ENCODE results near the gene CCDC32.
A peak's percentile ranks its signal among the peaks of the same experiment; 100 is the strongest.

CCDC32 gene

GRCh38 chr15:40512440-40512839 is 52.4 kb downstream of the CCDC32 start:
- no peak overlapping the region for H3K27ac ChIP-seq (ENCODE audit: low read length)
- no peaks in the 10 kb centered on the region for H3K4me1 ChIP-seq (ENCODE audit: low read length)
- H3K9me3 ChIP-seq (replicated peaks; ENCODE audit: insufficient read depth, low read length), result no peaks in the 10 kb centered on the region
- H3K4me2 ChIP-seq (ENCODE audit: low read depth, low read length), result peak overlapping the region; percentile 80
- H3K9me2 ChIP-seq (replicated peaks; ENCODE audit: insufficient read depth, low read length), result no peaks in the 10 kb centered on the region
- peak overlapping the region; percentile 54; the same call in 1 of the 2 replicates for H3K4me3 ChIP-seq (ENCODE audit: low read length)
- H2AFZ ChIP-seq (ENCODE audit: low read length), result peak overlapping the region; percentile 75; the same call in 1 of the 2 replicates
- H3K79me2 ChIP-seq (ENCODE audit: low read length), result no peaks in the 10 kb centered on the region
- TF ChIP-seq CTCF (IDR thresholded peaks at IDR 0.05; ENCODE audit: low read length), result no peak
- TF ChIP-seq EZH2 (optimal IDR thresholded peaks at IDR 0.05; ENCODE audit: low read depth, low read length), result no peak
- DNase-seq, result no peak
- no peaks in the 10 kb centered on the region for H3K36me3 ChIP-seq (replicated peaks; ENCODE audit: insufficient read depth, low read length)
- 0 out of 2 replicates have a peak, but pooled peaks cover 4% of the 10 kb centered on the region for H3K27me3 ChIP-seq (replicated peaks; ENCODE audit: insufficient read depth, low read length)
- no peak overlapping the region; the same call in 1 of the 2 replicates for H3K9ac ChIP-seq (ENCODE audit: low read length)
- H3F3A ChIP-seq (ENCODE audit: insufficient read depth, low read length), result no peaks in the 10 kb centered on the region; the same call in 1 of the 2 replicates
- H4K20me1 ChIP-seq (ENCODE audit: insufficient read depth, low read length), result no peaks in the 10 kb centered on the region

GRCh38 chr15:40511472-40512133 is 53.2 kb downstream of the CCDC32 start:
- no peak overlapping the region for H3K27ac ChIP-seq (ENCODE audit: low read length)
- H3K79me2 ChIP-seq (ENCODE audit: low read length), result no peaks in the 10 kb centered on the region
- no peaks in the 10 kb centered on the region for H3K9me2 ChIP-seq (replicated peaks; ENCODE audit: insufficient read depth, low read length)
- H3K4me2 ChIP-seq (ENCODE audit: low read depth, low read length), result peak overlapping the region; percentile 80
- peak; percentile 60 for DNase-seq
- H3K4me3 ChIP-seq (ENCODE audit: low read length), result peak overlapping the region; percentile 54
- no peaks in the 10 kb centered on the region; the same call in 1 of the 2 replicates for H3F3A ChIP-seq (ENCODE audit: insufficient read depth, low read length)
- peak overlapping the region; percentile 35; the same call in 1 of the 2 replicates for H3K9ac ChIP-seq (ENCODE audit: low read length)
- peak overlapping the region; percentile 75 for H2AFZ ChIP-seq (ENCODE audit: low read length)
- no peaks in the 10 kb centered on the region for H4K20me1 ChIP-seq (ENCODE audit: insufficient read depth, low read length)
- 0 out of 2 replicates have a peak, but pooled peaks cover 3% of the 10 kb centered on the region for H3K4me1 ChIP-seq (ENCODE audit: low read length)
- TF ChIP-seq EZH2 (optimal IDR thresholded peaks at IDR 0.05; ENCODE audit: low read depth, low read length) (no peak), EZH2phosphoT487 (IDR thresholded peaks at IDR 0.05; ENCODE audit: low read length) (no peak), CTCF (IDR thresholded peaks at IDR 0.05; ENCODE audit: low read length) (no peak)
- H3K36me3 ChIP-seq (replicated peaks; ENCODE audit: insufficient read depth, low read length), result no peaks in the 10 kb centered on the region
- H3K9me3 ChIP-seq (replicated peaks; ENCODE audit: insufficient read depth, low read length), result no peaks in the 10 kb centered on the region
- 0 out of 2 replicates have a peak, but pooled peaks cover 4% of the 10 kb centered on the region for H3K27me3 ChIP-seq (replicated peaks; ENCODE audit: insufficient read depth, low read length)

GRCh38 chr15:40511093-40511471 is 53.8 kb downstream of the CCDC32 start:
- peak overlapping the region; percentile 80 for H3K4me2 ChIP-seq (ENCODE audit: low read depth, low read length)

More at GRCh38 chr15:40511093-40511471, 53.8 kb downstream of the CCDC32 start:
- Histone ChIP-seq H2AFZ (ENCODE audit: low read length) (peak overlapping the region; percentile 75), H3K9me3 (replicated peaks; ENCODE audit: insufficient read depth, low read length) (no peaks in the 10 kb centered on the region), H3K4me1 (ENCODE audit: low read length) (0 out of 2 replicates have a peak, but pooled peaks cover 6% of the 10 kb centered on the region), H3K9ac (ENCODE audit: low read length) (peak overlapping the region; percentile 35; the same call in 1 of the 2 replicates), H4K20me1 (ENCODE audit: insufficient read depth, low read length) (no peaks in the 10 kb centered on the region), H3K79me2 (ENCODE audit: low read length) (no peaks in the 10 kb centered on the region), H3K9me2 (replicated peaks; ENCODE audit: insufficient read depth, low read length) (no peaks in the 10 kb centered on the region), H3K27ac (ENCODE audit: low read length) (no peak overlapping the region), H3K27me3 (replicated peaks; ENCODE audit: insufficient read depth, low read length) (0 out of 2 replicates have a peak, but pooled peaks cover 4% of the 10 kb centered on the region), H3F3A (ENCODE audit: insufficient read depth, low read length) (no peaks in the 10 kb centered on the region; the same call in 1 of the 2 replicates), H3K36me3 (replicated peaks; ENCODE audit: insufficient read depth, low read length) (no peaks in the 10 kb centered on the region), H3K4me3 (ENCODE audit: low read length) (peak overlapping the region; percentile 54)
- no peak for DNase-seq
- TF ChIP-seq EZH2phosphoT487 (IDR thresholded peaks at IDR 0.05; ENCODE audit: low read length) (no peak), EZH2 (optimal IDR thresholded peaks at IDR 0.05; ENCODE audit: low read depth, low read length) (no peak), CTCF (IDR thresholded peaks at IDR 0.05; ENCODE audit: low read length) (no peak)

Measured in MM.1S (cell line).